MG63 (cell line): ENCODE measurements around the gene SLC35G1. TPM values are rescaled to one million over a fixed set of nuclear protein-coding genes. Genes with fewer than 3 reads are reported as not detected.

ENCODE experiments used
- DNase-seq: peaks from one replicate; pipeline ENCODE4 v3.0.0-alpha.2; 2020
- H3K27me3 ChIP-seq: fragments of 250-450 bp; sonication (Bioruptor Pico); 2 replicates; pipeline ENCODE4 v1.5.1; 2020; ENCODE audit warnings: mild to moderate bottlenecking, moderate library complexity
- H3K36me3 ChIP-seq: fragments of 250-450 bp; sonication (Bioruptor Pico); 2 replicates; pipeline ENCODE4 v1.5.1; 2020; ENCODE audit warnings: mild to moderate bottlenecking, moderate library complexity
- H3K4me3 ChIP-seq: fragments of 250-450 bp; sonication (Bioruptor Pico); 2 replicates; pipeline ENCODE4 v1.5.1; 2020; ENCODE audit warnings: mild to moderate bottlenecking, moderate library complexity
- H3K9me3 ChIP-seq: fragments of 250-450 bp; sonication (Bioruptor Pico); 2 replicates; pipeline ENCODE4 v1.5.1; 2020; ENCODE audit warnings: mild to moderate bottlenecking, moderate library complexity
- total RNA-seq: library from RNA; depleted of rRNA; stranded (reverse); fragments of >200 nt; shearing (Covaris generic); gene quantifications from 2 replicates; pipeline ENCODE4 v1.2.3, GENCODE V29; 2014; ENCODE audit warnings: low replicate concordance

Gene SLC35G1
- total RNA-seq, 1 experiment from 2014 or later = 1.6 TPM

DNA sequence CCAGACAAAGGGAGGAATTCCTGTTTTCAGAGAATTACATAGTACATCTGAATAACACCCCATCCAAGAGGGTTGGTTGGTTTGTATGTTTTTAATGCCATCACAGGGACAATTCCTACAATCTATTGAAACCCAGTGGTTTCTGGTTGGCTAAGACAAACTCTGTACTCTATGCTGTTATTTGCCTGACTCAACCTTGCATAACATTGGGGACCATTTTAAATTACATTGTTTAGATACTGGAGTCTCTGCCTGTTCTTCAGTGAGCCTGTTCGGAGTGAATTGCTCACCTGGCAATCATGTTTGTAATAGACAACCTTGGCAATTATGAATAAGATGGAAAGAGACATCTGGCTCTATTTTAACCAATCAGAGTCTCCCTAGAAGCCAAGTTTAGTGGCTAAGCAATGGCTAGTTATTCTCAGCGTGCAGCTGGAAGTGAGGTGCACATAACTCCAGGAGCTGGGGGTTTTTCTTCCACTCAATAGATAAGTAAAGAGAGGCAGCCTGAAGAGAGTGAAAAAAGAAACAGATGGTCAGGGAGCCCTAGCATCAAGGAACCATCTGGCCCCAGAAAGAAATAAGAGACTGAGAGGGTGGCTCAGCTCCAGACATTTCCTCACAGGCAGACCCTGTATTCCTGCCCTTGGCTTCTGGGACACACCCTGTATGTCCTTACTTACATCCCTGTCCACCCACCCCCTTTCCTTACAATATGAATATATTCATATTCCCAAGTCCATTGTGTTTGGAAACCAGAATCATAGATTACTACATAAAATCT is 21.2 kb upstream of the SLC35G1 start:
- no peak overlapping the region for H3K4me3 ChIP-seq
- no peak for DNase-seq
- H3K27me3 ChIP-seq = no peaks in the 10 kb centered on the region; the same call in 1 of the 2 replicates
- H3K9me3 ChIP-seq = no peaks in the 10 kb centered on the region
- H3K36me3 ChIP-seq = no peaks in the 10 kb centered on the region

GRCh38 chr10:93873420-93874115 is 20.2 kb upstream of the SLC35G1 start:
- no peak for DNase-seq

GRCh38 chr10:93874309-93875031 is 19.3 kb upstream of the SLC35G1 start:
- H3K9me3 ChIP-seq = no peaks in the 10 kb centered on the region
- no peak for DNase-seq
- H3K4me3 ChIP-seq = no peak overlapping the region
- H3K36me3 ChIP-seq = no peaks in the 10 kb centered on the region
- no peaks in the 10 kb centered on the region for H3K27me3 ChIP-seq

More at GRCh38 chr10:93873420-93874115, 20.2 kb upstream of the SLC35G1 start:
- H3K36me3 ChIP-seq = no peaks in the 10 kb centered on the region
- no peaks in the 10 kb centered on the region for H3K27me3 ChIP-seq
- H3K4me3 ChIP-seq = no peak overlapping the region
- H3K9me3 ChIP-seq = no peaks in the 10 kb centered on the region

- Histone ChIP-seq H3K4me3 (no peak overlapping the region), H3K27me3 (no peaks in the 10 kb centered on the region), H3K36me3 (no peaks in the 10 kb centered on the region), H3K9me3 (no peaks in the 10 kb centered on the region)
- DNase-seq = no peak
Measured at GRCh38 chr10:93875032-93875358, 18.8 kb upstream of the SLC35G1 start.

GRCh38 chr10:93876381-93876780 is 17.4 kb upstream of the SLC35G1 start:
- Histone ChIP-seq H3K27me3 (no peaks in the 10 kb centered on the region), H3K4me3 (no peak overlapping the region), H3K36me3 (no peaks in the 10 kb centered on the region), H3K9me3 (no peaks in the 10 kb centered on the region)
- DNase-seq = no peak

DNA sequence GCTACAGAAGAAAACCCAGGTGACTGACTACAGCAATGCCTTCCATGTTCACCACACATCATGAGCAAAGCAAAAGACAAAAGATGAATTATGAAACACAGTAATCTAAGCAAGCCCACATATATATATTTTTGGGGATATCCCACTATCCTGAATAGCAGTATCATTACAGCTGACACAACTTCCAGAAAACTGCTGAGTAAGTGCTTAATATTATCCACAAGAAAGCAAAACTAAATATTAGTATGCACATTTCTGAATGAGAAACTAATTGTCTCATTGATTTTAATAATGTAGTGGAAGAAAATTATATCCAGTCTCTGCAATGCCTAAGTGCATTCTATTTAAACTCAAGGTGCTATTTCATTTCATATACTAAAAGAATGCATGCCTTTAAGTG is 14.5 kb upstream of the SLC35G1 start:
- no peak overlapping the region for H3K4me3 ChIP-seq
- H3K27me3 ChIP-seq = peaks cover 4% of the 10 kb centered on the region; the same call in 1 of the 2 replicates
- H3K36me3 ChIP-seq = no peaks in the 10 kb centered on the region
- no peaks in the 10 kb centered on the region for H3K9me3 ChIP-seq
- DNase-seq = no peak

GRCh38 chr10:93894516-93895378 is 969 bp downstream of the SLC35G1 start:
- no peaks in the 10 kb centered on the region for H3K9me3 ChIP-seq
- DNase-seq = peak; percentile 12
- peaks cover 7% of the 10 kb centered on the region; the same call in 1 of the 2 replicates for H3K36me3 ChIP-seq
- H3K27me3 ChIP-seq = no peaks in the 10 kb centered on the region
- peak overlapping the region; percentile 74 for H3K4me3 ChIP-seq

GRCh38 chr10:93897070-93897780 is 3.4 kb downstream of the SLC35G1 start:
- peaks cover 12% of the 10 kb centered on the region; the same call in 1 of the 2 replicates for H3K36me3 ChIP-seq
- no peak for DNase-seq
- H3K27me3 ChIP-seq = no peaks in the 10 kb centered on the region
- no peaks in the 10 kb centered on the region for H3K9me3 ChIP-seq
- H3K4me3 ChIP-seq = no peak overlapping the region

DNA sequence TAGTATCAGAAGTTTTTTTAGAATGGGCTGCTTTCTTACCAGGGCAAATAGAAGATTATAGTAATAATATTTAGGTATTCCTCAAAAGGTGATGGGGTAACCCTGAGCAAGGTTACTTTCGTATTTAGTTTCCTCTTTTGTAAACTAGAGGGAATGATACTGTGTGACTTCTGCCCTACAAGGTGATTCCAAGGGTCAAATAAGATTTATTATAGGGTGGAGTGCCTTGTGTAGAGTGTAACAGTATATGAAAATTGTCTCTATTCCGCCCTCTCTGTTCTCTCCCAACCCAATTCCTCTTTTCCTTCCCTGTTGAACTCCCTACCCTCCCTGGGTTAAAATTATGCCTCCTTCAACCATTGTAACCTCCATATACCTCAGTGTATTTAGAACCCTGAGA is 5.3 kb downstream of the SLC35G1 start:
- H3K36me3 ChIP-seq = peaks cover 12% of the 10 kb centered on the region; the same call in 1 of the 2 replicates
- no peak for DNase-seq
- H3K9me3 ChIP-seq = no peaks in the 10 kb centered on the region
- no peak overlapping the region for H3K4me3 ChIP-seq
- H3K27me3 ChIP-seq = no peaks in the 10 kb centered on the region

DNA sequence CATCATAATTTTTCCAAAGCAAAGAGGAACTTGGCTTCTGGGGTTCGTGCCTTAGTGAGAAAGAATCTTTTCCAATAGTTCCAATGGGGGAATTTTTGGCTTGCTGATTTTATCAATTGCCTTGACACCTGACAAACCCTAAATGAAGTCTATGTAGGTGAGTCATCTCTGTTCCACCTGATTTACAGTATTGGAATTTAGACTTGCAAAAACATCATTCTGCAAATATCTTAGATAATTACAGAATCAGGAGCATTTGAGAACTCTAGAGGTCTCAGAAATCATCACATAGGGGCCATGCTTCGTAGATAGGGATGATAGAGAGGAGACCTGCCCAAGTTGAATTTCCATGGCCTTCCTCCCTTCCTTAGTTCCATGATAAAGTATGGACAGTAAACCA is 9.3 kb downstream of the SLC35G1 start:
- Histone ChIP-seq H3K4me3 (no peak overlapping the region), H3K36me3 (peaks cover 11% of the 10 kb centered on the region), H3K9me3 (no peaks in the 10 kb centered on the region), H3K27me3 (no peaks in the 10 kb centered on the region)
- no peak for DNase-seq

DNA sequence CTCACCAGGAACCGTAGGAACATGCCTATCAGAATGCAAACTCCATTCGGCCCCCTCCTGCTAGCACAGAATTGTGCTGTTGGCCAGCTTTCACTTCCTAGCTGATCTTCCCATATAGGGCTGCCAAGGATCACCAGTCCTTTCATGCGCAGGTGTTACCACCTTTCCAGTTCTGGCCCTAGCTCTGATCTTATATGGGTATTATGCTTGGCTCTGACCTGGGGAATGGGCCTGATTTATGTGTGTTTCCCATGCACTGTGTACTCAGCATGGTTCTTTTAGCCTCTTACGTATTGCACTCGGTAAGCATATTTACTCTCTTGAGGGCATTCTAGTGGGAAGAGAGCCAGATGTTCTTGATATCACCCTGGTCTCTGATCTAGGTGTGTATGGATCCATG is 11.1 kb downstream of the SLC35G1 start:
- Histone ChIP-seq H3K36me3 (peaks cover 7% of the 10 kb centered on the region), H3K9me3 (no peaks in the 10 kb centered on the region), H3K4me3 (no peak overlapping the region), H3K27me3 (no peaks in the 10 kb centered on the region)
- DNase-seq = no peak

- Histone ChIP-seq H3K36me3 (peaks cover 2% of the 10 kb centered on the region; the same call in 1 of the 2 replicates), H3K4me3 (no peak overlapping the region), H3K9me3 (no peaks in the 10 kb centered on the region), H3K27me3 (no peaks in the 10 kb centered on the region)
- DNase-seq = no peak
Measured at GRCh38 chr10:93907059-93907458, 13.3 kb downstream of the SLC35G1 start.

GRCh38 chr10:93911866-93912265 is 18.1 kb downstream of the SLC35G1 start:
- DNase-seq = no peak
- H3K9me3 ChIP-seq = no peaks in the 10 kb centered on the region
- no peaks in the 10 kb centered on the region for H3K27me3 ChIP-seq
- H3K36me3 ChIP-seq = peaks cover 2% of the 10 kb centered on the region; the same call in 1 of the 2 replicates
- no peak overlapping the region for H3K4me3 ChIP-seq

DNA sequence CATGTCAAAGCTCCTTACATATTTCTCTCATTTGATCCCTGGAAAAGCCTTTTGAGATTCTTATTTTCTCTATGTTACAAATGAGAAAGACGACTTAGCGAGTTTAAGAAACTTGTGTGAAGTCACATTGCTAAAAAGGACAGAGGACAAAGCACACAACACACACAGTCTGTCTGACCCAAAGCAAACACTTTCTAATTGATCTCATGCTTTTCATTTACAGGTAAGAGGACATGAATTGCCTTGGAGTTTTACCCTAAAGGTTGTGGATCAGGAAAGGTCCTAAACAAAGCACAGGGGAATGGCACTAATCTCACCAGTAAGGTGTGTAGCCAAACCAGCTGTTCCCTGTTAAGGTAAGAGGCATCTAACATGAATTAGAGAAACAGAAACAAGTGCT is 18.7 kb downstream of the SLC35G1 start:
- peaks cover 2% of the 10 kb centered on the region; the same call in 1 of the 2 replicates for H3K36me3 ChIP-seq
- no peak overlapping the region for H3K4me3 ChIP-seq
- no peaks in the 10 kb centered on the region for H3K9me3 ChIP-seq
- no peaks in the 10 kb centered on the region for H3K27me3 ChIP-seq
- no peak for DNase-seq

GRCh38 chr10:93913706-93914105 is 19.9 kb downstream of the SLC35G1 start:
- no peak overlapping the region for H3K4me3 ChIP-seq
- DNase-seq = no peak
- H3K27me3 ChIP-seq = no peaks in the 10 kb centered on the region
- H3K36me3 ChIP-seq = no peaks in the 10 kb centered on the region
- no peaks in the 10 kb centered on the region for H3K9me3 ChIP-seq

- Histone ChIP-seq H3K27me3 (no peaks in the 10 kb centered on the region), H3K9me3 (no peaks in the 10 kb centered on the region), H3K4me3 (no peak overlapping the region), H3K36me3 (no peaks in the 10 kb centered on the region)
- DNase-seq = no peak
Measured at GRCh38 chr10:93915598-93915997, 21.8 kb downstream of the SLC35G1 start.
